Skeletal muscle cell (primary cell): ENCODE results near the gene PDRG1.
A peak's percentile ranks its signal among the peaks of the same experiment; 100 is the strongest.

Source experiments
- DNase-seq: peaks from one replicate; pipeline ENCODE4 v3.0.0-alpha.2; 2010; ENCODE audit warnings: low read depth
- H3K4me3 ChIP-seq: 2 replicates; pipeline ENCODE4 v1.5.1; 2011; ENCODE audit warnings: low read depth, mild to moderate bottlenecking, control low read depth, low read length, moderate library complexity

The PDRG1 gene

GRCh38 chr20:31951530-31952453 is at the start of gene PDRG1:
PDRG1 (minus strand) TSS chr20:31952046; CDS start chr20:31951961, 85 bp downstream.
- DNase-seq, result no peak
- H3K4me3 ChIP-seq, result peak within 1 kb of the TSS; percentile 93

GRCh38 chr20:31998246-31998645 is 46.4 kb upstream of the PDRG1 start:
- DNase-seq, result no peak
- no peak overlapping the region for H3K4me3 ChIP-seq

- H3K4me3 ChIP-seq, result no peak overlapping the region
- DNase-seq, result no peak
Observed at GRCh38 chr20:31996996-31997395, 45.1 kb upstream of the PDRG1 start.

GRCh38 chr20:31992086-31992485 is 40.2 kb upstream of the PDRG1 start:
- no peak overlapping the region for H3K4me3 ChIP-seq
- DNase-seq, result no peak

- DNase-seq, result no peak
- H3K4me3 ChIP-seq, result no peak overlapping the region
Observed at GRCh38 chr20:31991339-31991705, 39.5 kb upstream of the PDRG1 start.

- no peak for DNase-seq
- no peak overlapping the region for H3K4me3 ChIP-seq
Observed at GRCh38 chr20:31990641-31991338, 38.9 kb upstream of the PDRG1 start.

GRCh38 chr20:31989030-31989645 is 37.3 kb upstream of the PDRG1 start:
- no peak for DNase-seq
- H3K4me3 ChIP-seq, result no peak overlapping the region

- no peak overlapping the region for H3K4me3 ChIP-seq
- no peak for DNase-seq
Observed at GRCh38 chr20:31988430-31989015, 36.7 kb upstream of the PDRG1 start.

- H3K4me3 ChIP-seq, result no peak overlapping the region
- no peak for DNase-seq
Observed at GRCh38 chr20:31987744-31988143, 35.9 kb upstream of the PDRG1 start.

GRCh38 chr20:31984981-31985471 is 33.2 kb upstream of the PDRG1 start:
- no peak overlapping the region for H3K4me3 ChIP-seq
- DNase-seq, result no peak

GRCh38 chr20:31981784-31982183 is 29.9 kb upstream of the PDRG1 start:
- H3K4me3 ChIP-seq, result no peak overlapping the region
- DNase-seq, result no peak

- DNase-seq, result no peak
Observed at GRCh38 chr20:31979713-31980426, 28.0 kb upstream of the PDRG1 start.

GRCh38 chr20:31977080-31977479 is 25.2 kb upstream of the PDRG1 start:
- DNase-seq, result no peak
- H3K4me3 ChIP-seq, result no peak overlapping the region

More at GRCh38 chr20:31979713-31980426, 28.0 kb upstream of the PDRG1 start:
- H3K4me3 ChIP-seq, result no peak overlapping the region

- no peak overlapping the region for H3K4me3 ChIP-seq
- no peak for DNase-seq
Observed at GRCh38 chr20:31975874-31976273, 24.0 kb upstream of the PDRG1 start.

GRCh38 chr20:31974951-31975487 is 23.2 kb upstream of the PDRG1 start:
- no peak for DNase-seq
- H3K4me3 ChIP-seq, result no peak overlapping the region

GRCh38 chr20:31974296-31974695 is 22.4 kb upstream of the PDRG1 start:
- no peak for DNase-seq

GRCh38 chr20:31972471-31973021 is 20.7 kb upstream of the PDRG1 start:
- no peak for DNase-seq
- no peak overlapping the region for H3K4me3 ChIP-seq

More at GRCh38 chr20:31974296-31974695, 22.4 kb upstream of the PDRG1 start:
- no peak overlapping the region for H3K4me3 ChIP-seq

- DNase-seq, result no peak
- H3K4me3 ChIP-seq, result no peak overlapping the region
Observed at GRCh38 chr20:31969991-31970390, 18.1 kb upstream of the PDRG1 start.
